Left lung (tissue), 10 donors: Measurements from ENCODE around the gene KRTAP10-4. TPM values are rescaled to one million over a fixed set of nuclear protein-coding genes. Genes with fewer than 3 reads are reported as not detected.

ENCODE experiments used
- ATAC-seq: fragments of 200-7000 bp; cut with Tn5 transposase; one replicate; pipeline ENCODE4 v1.9.1; 2020; ENCODE audit warnings: moderate library complexity
- DNase-seq, 4 donors: peaks; one replicate each; pipeline ENCODE4 v3.0.0-alpha.2; 2013 to 2020
- H3K27ac ChIP-seq, 2 donors: fragments of 200-600 bp; sonication (generic) in 1 of 2; one replicate each; pipeline versions ENCODE4 v1.5.0 to v1.8.0; 2020 to 2021
- H3K27me3 ChIP-seq, 2 donors: fragments of 200-600 bp; sonication (generic) in 1 of 2; one replicate each; pipeline versions ENCODE4 v1.5.0 to v1.8.0; 2020 to 2021
- H3K36me3 ChIP-seq, 2 donors: fragments of 200-600 bp; sonication (generic) in 1 of 2; one replicate each; pipeline versions ENCODE4 v1.5.0 to v1.8.0; 2020 to 2021
- H3K4me1 ChIP-seq, 2 donors: fragments of 200-600 bp; one replicate each; pipeline ENCODE4 v1.8.0; 2021
- H3K4me3 ChIP-seq, 2 donors: fragments of 200-600 bp; sonication (generic) in 1 of 2; one replicate each; pipeline versions ENCODE4 v1.5.0 to v1.8.0; 2020 to 2021; ENCODE audit warnings: mild to moderate bottlenecking in 1 of 2
- H3K9me3 ChIP-seq, 2 donors: fragments of 200-600 bp; sonication (generic) in 1 of 2; one replicate each; pipeline versions ENCODE4 v1.5.0 to v1.8.0; 2020 to 2021
- CTCF ChIP-seq, 2 donors: fragments of 200-600 bp; sonication (generic) in 1 of 2; IDR thresholded peaks; one replicate each; pipeline versions ENCODE4 v1.5.0 to v1.8.0; 2021; ENCODE audit warnings: antibody characterized with exemption in 2 of 2
- intact Hi-C, 2 donors: fragments of 100-400 bp; cut with DNase I; formaldehyde crosslinking; loops; one replicate each; pipeline versions ENCODE4 v1.11.2 to v1.14.2; 2022
- polyA plus RNA-seq, 6 donors: library from polyadenylated mRNA; unstranded; fragments of 120-200 nt; gene quantifications; one replicate each; pipeline ENCODE4 v1.2.1, GENCODE V29; 2013; ENCODE audit not compliant: insufficient read length in 6 of 6
- total RNA-seq, 2 donors: library from RNA; stranded (reverse); fragmentation: NEBNext Ultra II Directional; extraction: Animal tissue kit (Norgen Biotek cat#: 25700); gene quantifications; one replicate each; pipeline ENCODE4 v1.2.1, GENCODE V29; 2021
- donor health status: DM: no; HTN: yes; CAD: no.
- donor health status: DM: no; HTN: no; CAD: no.

Gene KRTAP10-4
- total and polyA plus RNA-seq, 8 donors: not detected

DNA sequence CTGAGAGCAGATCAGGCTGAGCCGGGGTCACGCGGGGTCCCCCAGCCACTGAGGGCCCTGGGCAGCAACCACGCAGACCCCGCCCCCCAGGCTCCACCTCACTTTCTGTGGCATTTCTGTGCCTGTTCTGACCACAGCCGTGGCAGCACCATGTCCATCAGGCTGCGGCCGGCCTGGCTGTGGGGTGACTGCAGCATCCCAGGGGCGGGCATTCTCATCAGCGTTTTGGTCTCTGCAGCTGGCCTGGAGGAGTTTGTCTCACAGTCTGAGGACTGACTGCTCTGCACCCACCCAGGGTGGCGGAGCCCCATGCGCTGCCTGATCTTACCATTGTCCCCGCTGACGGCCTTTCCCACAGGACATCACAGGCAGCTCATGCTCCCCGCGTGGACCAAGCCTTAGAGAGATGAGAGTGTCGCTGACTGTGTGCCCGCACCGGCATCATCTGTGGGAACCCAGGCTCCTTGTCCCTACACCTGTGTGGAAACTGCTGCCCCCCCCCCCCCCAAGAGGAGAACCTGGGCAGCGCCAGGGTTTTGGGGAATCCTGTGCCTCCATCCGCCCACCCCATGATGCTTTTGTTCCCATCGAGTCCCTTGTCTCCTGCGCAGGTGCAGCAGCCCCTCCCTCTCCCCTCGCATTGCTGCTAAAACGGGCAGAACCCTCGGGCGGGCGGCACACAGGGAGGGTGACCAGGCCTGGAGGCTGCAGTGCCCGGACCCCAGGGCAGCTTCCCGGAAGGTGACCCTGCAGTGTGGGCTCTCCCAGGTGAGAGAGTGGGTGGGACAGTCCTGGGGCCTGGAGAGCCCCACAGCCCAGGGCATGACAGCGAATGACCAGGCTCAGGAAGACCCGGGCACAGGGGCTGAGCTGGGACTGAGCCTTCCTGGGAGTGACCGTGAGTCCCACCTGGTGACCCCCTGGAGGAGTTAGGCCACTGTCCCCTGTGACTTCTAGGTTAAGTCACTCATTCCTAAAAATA is 35.3 kb upstream of the KRTAP10-4 start:
- no peak overlapping the region for H3K27ac ChIP-seq
- no peaks in the 10 kb centered on the region for H3K36me3 ChIP-seq
- H3K4me3 ChIP-seq: no peak overlapping the region
- DNase-seq (no peak), ATAC-seq (no peak)
- peaks cover 0 to 6% of the 10 kb centered on the region in 2 donors for H3K27me3 ChIP-seq
- H3K9me3 ChIP-seq: peaks cover 0 to 13% of the 10 kb centered on the region in 2 donors
- no peak for TF ChIP-seq CTCF (IDR thresholded peaks at IDR 0.05)
- intact Hi-C loops: no loop called here
- H3K4me1 ChIP-seq: no peaks in the 10 kb centered on the region

DNA sequence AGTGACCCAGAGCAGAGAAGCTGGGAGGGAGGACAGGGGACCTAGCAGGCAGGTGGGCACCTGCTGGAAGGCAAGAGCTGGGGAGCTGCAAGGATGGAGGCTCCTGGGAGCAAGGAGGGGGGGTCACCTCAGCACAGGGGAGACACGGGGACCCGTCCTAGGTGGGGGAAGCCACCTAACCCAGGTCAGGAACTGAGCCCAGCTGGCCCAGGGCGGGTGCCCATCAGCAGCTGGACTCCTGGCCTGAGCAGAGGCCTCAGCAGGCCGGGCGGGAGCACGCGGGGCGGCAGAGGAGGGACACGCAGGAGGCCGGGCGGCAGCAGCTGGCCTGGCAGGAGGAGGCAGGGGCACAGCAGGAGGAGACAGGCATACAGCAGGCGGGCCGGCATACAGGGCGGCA is 34.5 kb upstream of the KRTAP10-4 start:
- Histone ChIP-seq H3K27ac (no peak overlapping the region), H3K9me3 (peaks cover 0 to 20% of the 10 kb centered on the region in 2 donors), H3K36me3 (no peaks in the 10 kb centered on the region), H3K4me3 (no peak overlapping the region), H3K4me1 (no peaks in the 10 kb centered on the region), H3K27me3 (peaks cover 0 to 6% of the 10 kb centered on the region in 2 donors)
- ATAC-seq (no peak), DNase-seq (no peak)
- intact Hi-C loops: no loop called here
- TF ChIP-seq CTCF (IDR thresholded peaks at IDR 0.05): no peak

DNA sequence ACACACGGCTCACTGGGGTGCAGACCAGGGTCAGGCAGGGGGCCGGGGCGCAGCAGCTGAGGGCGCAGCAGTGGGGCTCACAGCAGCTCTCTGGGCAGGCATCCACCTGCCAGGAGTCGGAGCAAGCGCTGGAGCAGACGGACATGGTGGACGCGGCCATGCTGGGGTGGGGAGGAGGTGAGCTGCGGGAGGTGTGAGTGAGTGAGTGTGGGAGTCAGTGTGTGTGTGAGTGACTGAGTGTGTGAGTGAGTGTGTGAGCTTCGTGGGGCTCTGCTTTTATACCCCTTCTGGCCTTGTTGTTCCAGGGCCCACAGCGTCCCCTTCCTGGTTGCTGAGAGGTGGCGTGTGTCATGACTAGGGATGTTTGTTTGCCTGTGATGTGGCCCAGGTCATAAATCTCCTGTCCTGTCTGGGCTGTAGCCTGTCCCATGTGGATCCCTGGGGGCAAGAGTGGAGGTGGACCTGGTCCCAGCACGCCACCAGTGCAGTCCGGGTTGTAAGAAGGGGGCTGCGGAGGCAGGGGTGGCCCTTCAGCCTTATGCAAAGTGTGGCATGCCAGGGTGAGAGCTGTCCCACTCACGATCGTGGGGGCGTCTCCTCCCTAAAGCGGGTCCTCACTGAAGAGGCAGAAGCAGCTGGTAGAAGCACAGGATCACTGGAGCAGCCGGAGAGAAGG is 33.4 kb upstream of the KRTAP10-4 start, which contains the start of gene KRTAP10-1:
TSS of gene KRTAP10-1 (minus strand) at position 205 of the 676 bp plus-strand sequence. CDS start at position 160, 45 bp downstream.
- Histone ChIP-seq H3K27me3 (peaks cover 0 to 6% of the 10 kb centered on the region in 2 donors), H3K4me3 (no peak within 1 kb of the TSS), H3K27ac (no peak within 1 kb of the TSS), H3K9me3 (peaks cover 0 to 20% of the 10 kb centered on the region in 2 donors), H3K4me1 (no peaks in the 10 kb centered on the region), H3K36me3 (no peaks in the 10 kb centered on the region)
- intact Hi-C loops: no loop called here
- TF ChIP-seq CTCF (IDR thresholded peaks at IDR 0.05): no peak
- no peak for DNase-seq
- ATAC-seq: no peak

GRCh38 chr21:44540741-44541288 is 32.7 kb upstream of the KRTAP10-4 start:
- Histone ChIP-seq H3K9me3 (peaks cover 0 to 20% of the 10 kb centered on the region in 2 donors), H3K27me3 (peaks cover 0 to 6% of the 10 kb centered on the region in 2 donors), H3K27ac (no peak overlapping the region), H3K36me3 (no peaks in the 10 kb centered on the region), H3K4me1 (no peaks in the 10 kb centered on the region), H3K4me3 (no peak overlapping the region)
- no peak for TF ChIP-seq CTCF (IDR thresholded peaks at IDR 0.05)
- DNase-seq: no peak
- intact Hi-C loops: no loop called here
- ATAC-seq: no peak
